IMR-90 (cell line): ENCODE measurements around the gene PALMD. TPM values are rescaled to one million over a fixed set of nuclear protein-coding genes. Genes with fewer than 3 reads are reported as not detected.

Source experiments
- ATAC-seq: fragments of 200-7000 bp; cut with Tn5 transposase; 2 replicates; pipeline ENCODE4 v1.9.1; 2020; ENCODE audit warnings: low read depth, mild to moderate bottlenecking, moderate library complexity
- BruUV-seq: library from RNA; stranded (reverse); fragments of 400-500 nt; replicated peaks from 2 replicates; lab custom pipeline; 2021; lab: Mats Ljungman, UMichigan
- CTCF ChIA-PET: fragments of 300-600 bp; formaldehyde crosslinking; extraction: SDS; loops from one replicate; lab custom pipeline; 2021; ENCODE audit warnings: antibody characterized with exemption; lab: Yijun Ruan, JAX
- POLR2A ChIA-PET: fragments of 300-600 bp; sonication (Branson Sonifier 250); formaldehyde crosslinking; loops from one replicate; lab custom pipeline; 2022; ENCODE audit warnings: antibody characterized with exemption; ENCODE audit not compliant: unreplicated experiment; lab: Charles Lee
- DNase-seq: peaks from one replicate; pipeline ENCODE4 v3.0.0; 2013
- H2AFZ ChIP-seq: replicated peaks from 2 replicates; pipeline ENCODE3; 2013; ENCODE audit warnings: low read length, mild to moderate bottlenecking; ENCODE audit not compliant: poor library complexity
- H2AK5ac ChIP-seq: 2 replicates; pipeline ENCODE4 v1.6.1; 2013; ENCODE audit warnings: low read depth, low read length, inconsistent platforms
- H2AK9ac ChIP-seq: replicated peaks from 2 replicates; pipeline ENCODE3; 2013; ENCODE audit warnings: mild to moderate bottlenecking, low read depth, low read length, moderate library complexity; ENCODE audit not compliant: poor library complexity
- H2BK120ac ChIP-seq: 2 replicates; pipeline ENCODE4 v1.6.1; 2013; ENCODE audit warnings: low read depth, low read length, inconsistent platforms
- H2BK15ac ChIP-seq: 3 replicates; pipeline ENCODE4 v1.6.1; 2013; ENCODE audit warnings: low read depth, low read length, inconsistent platforms
- H2BK20ac ChIP-seq: 2 replicates; pipeline ENCODE4 v1.6.1; 2013; ENCODE audit warnings: low read depth, mild to moderate bottlenecking, inconsistent platforms, low read length, moderate library complexity
- H2BK5ac ChIP-seq: 2 replicates; pipeline ENCODE4 v1.6.1; 2013; ENCODE audit warnings: mild to moderate bottlenecking, low read depth, low read length, inconsistent platforms; ENCODE audit not compliant: poor library complexity, severe bottlenecking
- H3K14ac ChIP-seq: replicated peaks from 2 replicates; pipeline ENCODE4 v1.6.1; 2013; ENCODE audit warnings: low read depth, low read length, inconsistent platforms
- H3K18ac ChIP-seq: 2 replicates; pipeline ENCODE4 v1.6.1; 2013; ENCODE audit warnings: low read depth, low read length, control low read depth
- H3K23ac ChIP-seq: 2 replicates; pipeline ENCODE4 v1.6.1; 2013; ENCODE audit warnings: low read depth, low read length, inconsistent platforms
- H3K27ac ChIP-seq: 2 replicates; pipeline ENCODE4 v1.5.1; 2013; ENCODE audit warnings: mild to moderate bottlenecking, control low read depth, low read length; ENCODE audit not compliant: insufficient read depth
- H3K27me3 ChIP-seq: 2 replicates; pipeline ENCODE4 v1.6.1; 2013; ENCODE audit warnings: low read length; ENCODE audit not compliant: control insufficient read depth, insufficient read depth
- H3K36me3 ChIP-seq: 2 replicates; pipeline ENCODE4 v1.6.1; 2013; ENCODE audit warnings: low read length, mixed read lengths; ENCODE audit not compliant: control insufficient read depth, insufficient read depth
- H3K4ac ChIP-seq: 2 replicates; pipeline ENCODE4 v1.6.1; 2013; ENCODE audit warnings: low read depth, low read length, inconsistent platforms
- H3K4me1 ChIP-seq: 2 replicates; pipeline ENCODE4 v1.6.1; 2013; ENCODE audit warnings: low read length, mixed read lengths; ENCODE audit not compliant: control insufficient read depth, insufficient read depth
- H3K4me2 ChIP-seq: 2 replicates; pipeline ENCODE4 v1.6.1; 2013; ENCODE audit warnings: low read depth, mild to moderate bottlenecking, control low read depth, low read length, moderate library complexity
- H3K4me3 ChIP-seq: 2 replicates; pipeline ENCODE4 v1.5.1; 2013; ENCODE audit warnings: low read depth, mild to moderate bottlenecking, control low read depth, low read length, moderate library complexity; ENCODE audit not compliant: insufficient read depth
- H3K56ac ChIP-seq: 2 replicates; pipeline ENCODE4 v1.6.1; 2013; ENCODE audit warnings: low read length, inconsistent platforms; ENCODE audit not compliant: insufficient read depth; ENCODE audit errors: extremely low read depth
- H3K79me1 ChIP-seq, 2 experiments: 2 replicates each; pipeline ENCODE4 v1.6.1; 2013; ENCODE audit warnings: low read length in 2 of 2, inconsistent platforms in 1 of 2, low read depth in 1 of 2
- H3K9ac ChIP-seq: 2 replicates; pipeline ENCODE4 v1.6.1; 2013; ENCODE audit warnings: low read depth, low read length, control low read depth
- H3K9me1 ChIP-seq: 2 replicates; pipeline ENCODE4 v1.6.1; 2013; ENCODE audit warnings: low read length, inconsistent platforms; ENCODE audit not compliant: insufficient read depth
- H3K9me3 ChIP-seq: 2 replicates; pipeline ENCODE4 v1.6.1; 2013; ENCODE audit warnings: low read length; ENCODE audit not compliant: control insufficient read depth, insufficient read depth
- H4K20me1 ChIP-seq: 2 replicates; pipeline ENCODE4 v1.6.1; 2013; ENCODE audit warnings: low read length, inconsistent platforms; ENCODE audit not compliant: insufficient read depth
- H4K5ac ChIP-seq: 2 replicates; pipeline ENCODE4 v1.6.1; 2013; ENCODE audit warnings: mild to moderate bottlenecking, low read depth, low read length, control low read depth
- H4K8ac ChIP-seq, 2 experiments: 2 replicates each; pipeline ENCODE4 v1.6.1; 2013; ENCODE audit warnings: low read depth in 2 of 2, low read length in 2 of 2, control low read depth in 1 of 2, inconsistent platforms in 1 of 2
- H4K91ac ChIP-seq: 2 replicates; pipeline ENCODE4 v1.6.1; 2013; ENCODE audit warnings: low read depth, low read length, inconsistent platforms; ENCODE audit not compliant: insufficient read depth
- CHD1 ChIP-seq: IDR thresholded peaks from 2 replicates; pipeline ENCODE4 v1.6.1; 2012; ENCODE audit warnings: low read depth, low read length, improper control_type of control experiment
- CTCF ChIP-seq: conservative IDR thresholded peaks from 2 replicates; pipeline ENCODE4 v1.5.1; 2012; ENCODE audit warnings: mild to moderate bottlenecking, low read depth, low read length, improper control_type of control experiment
- MAFK ChIP-seq: IDR thresholded peaks from 2 replicates; pipeline ENCODE4 v1.6.1; 2012; ENCODE audit warnings: low read depth, low read length, improper control_type of control experiment
- MAZ ChIP-seq: IDR thresholded peaks from 2 replicates; pipeline ENCODE4 v1.6.1; 2012; ENCODE audit warnings: low read depth, mild to moderate bottlenecking, low read length, improper control_type of control experiment, moderate library complexity, borderline replicate concordance
- MXI1 ChIP-seq: IDR thresholded peaks from 2 replicates; pipeline ENCODE4 v1.6.1; 2012; ENCODE audit warnings: low read depth, mild to moderate bottlenecking, low read length, moderate library complexity, borderline replicate concordance
- NFE2L2 ChIP-seq: fragments of 150-350 bp; IDR thresholded peaks from 2 replicates; pipeline ENCODE4 v1.6.1; 2016; ENCODE audit warnings: low read depth, mild to moderate bottlenecking, low read length
- RAD21 ChIP-seq: IDR thresholded peaks from 2 replicates; pipeline ENCODE4 v1.6.1; 2012; ENCODE audit warnings: low read length, improper control_type of control experiment
- RCOR1 ChIP-seq: IDR thresholded peaks from 2 replicates; pipeline ENCODE4 v1.6.1; 2012; ENCODE audit warnings: mild to moderate bottlenecking, low read length, improper control_type of control experiment; ENCODE audit not compliant: insufficient replicate concordance
- RFX5 ChIP-seq: IDR thresholded peaks from 2 replicates; pipeline ENCODE4 v1.8.0; 2012; ENCODE audit warnings: low read depth, mild to moderate bottlenecking, low read length, moderate library complexity
- SMC3 ChIP-seq: fragments of 150-350 bp; IDR thresholded peaks from 2 replicates; pipeline ENCODE4 v1.6.1; 2016; ENCODE audit warnings: low read depth, mild to moderate bottlenecking, antibody characterized with exemption, low read length, moderate library complexity
- WGBS, 2 experiments: methylation state at CpG; one replicate each; pipeline versions ENCODE4 v1.1.5 to v1.1.7; 2013; ENCODE audit warnings: missing lambda C conversion rate in 2 of 2; ENCODE audit not compliant: insufficient read length in 1 of 2; ENCODE audit errors: extremely low coverage in 2 of 2; 5-methylcytosine and 5-hydroxymethylcytosine counted together
- dilution Hi-C: fragments of 300-500 bp; cut with HindIII; formaldehyde crosslinking; loops from one replicate; pipeline ENCODE4 v1.14.3; 2018; ENCODE audit warnings: low sequenced_read_pairs; ENCODE audit not compliant: unreplicated experiment
- in situ Hi-C: fragments of 300-500 bp; cut with MboI; formaldehyde crosslinking; loops from 3 replicates; pipeline ENCODE4 v1.14.3; 2019; ENCODE audit warnings: low sequenced_read_pairs, inconsistent platforms, mixed read lengths
- intact Hi-C: fragments of 100-400 bp; cut with micrococcal nuclease; formaldehyde crosslinking; loops from 2 replicates; pipeline ENCODE4 v1.10.0; 2022
- polyA plus RNA-seq, 3 experiments: library from polyadenylated mRNA; depleted of rRNA; stranded (reverse); fragments of >200 nt; gene quantifications; 2 replicates each; pipeline ENCODE4 v1.2.3, GENCODE V29; 2012; ENCODE audit warnings: low replicate concordance in 1 of 3
- total RNA-seq: library from RNA; depleted of rRNA; stranded (reverse); fragments of >200 nt; gene quantifications from 2 replicates; pipeline ENCODE4 v1.2.3, GENCODE V29; 2012
- TF ChIP-seq, protein P1 (sequence below): fragments of 150-350 bp; IDR thresholded peaks from 2 replicates; pipeline ENCODE4 v1.6.1; 2017; ENCODE audit warnings: mild to moderate bottlenecking, antibody characterized with exemption, low read length, low read depth
- TF ChIP-seq, protein P2 (sequence below): fragments of 150-350 bp; IDR thresholded peaks from 2 replicates; pipeline ENCODE4 v1.6.1; 2016; ENCODE audit warnings: low read depth, mild to moderate bottlenecking, low read length, moderate library complexity, borderline replicate concordance

Gene PALMD
- total and polyA plus RNA-seq, 2 of the 4 experiments (the other 2 are of a cell fraction) = 0.51 to 0.72 TPM

GRCh38 chr1:99677416-99677815 lies 31.5 kb downstream of the PALMD start:
- no peak overlapping the region for H4K8ac ChIP-seq
- H4K5ac ChIP-seq = no peak overlapping the region
- H3K4ac ChIP-seq = no peak overlapping the region
- H2BK15ac ChIP-seq = no peak overlapping the region
- H3K36me3 ChIP-seq = no peaks in the 10 kb centered on the region
- H3K23ac ChIP-seq = no peak overlapping the region
- H3K4me2 ChIP-seq = no peak overlapping the region
- POLR2A ChIA-PET = no interaction called here
- no peak overlapping the region for H2AK9ac ChIP-seq
- no peak overlapping the region for H2AFZ ChIP-seq
- no peak overlapping the region for H4K91ac ChIP-seq
- H3K27ac ChIP-seq = no peak overlapping the region
- no CpG with 5 or more reads among the region's 2 CpGs for WGBS, 2 experiments
- H2AK5ac ChIP-seq = no peak overlapping the region
- CTCF ChIA-PET = no interaction called here
- TF ChIP-seq MAFK = no peak
- TF ChIP-seq RAD21 = no peak
- no peak for TF ChIP-seq CHD1
- no peak for TF ChIP-seq CTCF
- TF ChIP-seq, protein P1, sequence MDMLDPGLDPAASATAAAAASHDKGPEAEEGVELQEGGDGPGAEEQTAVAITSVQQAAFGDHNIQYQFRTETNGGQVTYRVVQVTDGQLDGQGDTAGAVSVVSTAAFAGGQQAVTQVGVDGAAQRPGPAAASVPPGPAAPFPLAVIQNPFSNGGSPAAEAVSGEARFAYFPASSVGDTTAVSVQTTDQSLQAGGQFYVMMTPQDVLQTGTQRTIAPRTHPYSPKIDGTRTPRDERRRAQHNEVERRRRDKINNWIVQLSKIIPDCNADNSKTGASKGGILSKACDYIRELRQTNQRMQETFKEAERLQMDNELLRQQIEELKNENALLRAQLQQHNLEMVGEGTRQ = no peak
- no peak for TF ChIP-seq SMC3
- TF ChIP-seq RCOR1 = no peak
- TF ChIP-seq NFE2L2 = no peak
- no peak for TF ChIP-seq RFX5
- no peak for TF ChIP-seq MAZ
- TF ChIP-seq, protein P2, sequence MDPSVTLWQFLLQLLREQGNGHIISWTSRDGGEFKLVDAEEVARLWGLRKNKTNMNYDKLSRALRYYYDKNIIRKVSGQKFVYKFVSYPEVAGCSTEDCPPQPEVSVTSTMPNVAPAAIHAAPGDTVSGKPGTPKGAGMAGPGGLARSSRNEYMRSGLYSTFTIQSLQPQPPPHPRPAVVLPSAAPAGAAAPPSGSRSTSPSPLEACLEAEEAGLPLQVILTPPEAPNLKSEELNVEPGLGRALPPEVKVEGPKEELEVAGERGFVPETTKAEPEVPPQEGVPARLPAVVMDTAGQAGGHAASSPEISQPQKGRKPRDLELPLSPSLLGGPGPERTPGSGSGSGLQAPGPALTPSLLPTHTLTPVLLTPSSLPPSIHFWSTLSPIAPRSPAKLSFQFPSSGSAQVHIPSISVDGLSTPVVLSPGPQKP = no peak
- TF ChIP-seq MXI1 = no peak
- no peaks in the 10 kb centered on the region for H3K9me3 ChIP-seq
- H3K27me3 ChIP-seq = no peaks in the 10 kb centered on the region
- H3K9ac ChIP-seq = no peak overlapping the region
- H3K56ac ChIP-seq = no peak overlapping the region
- 0 out of 2 replicates have a peak overlapping the region, but pooled peaks have one; percentile 21 for H3K14ac ChIP-seq
- dilution Hi-C loops = no loop called here
- in situ Hi-C loops = no loop called here
- intact Hi-C loops = no loop called here
- no peak overlapping the region for H3K18ac ChIP-seq
- H4K20me1 ChIP-seq = no peaks in the 10 kb centered on the region
- no peak overlapping the region for H3K4me3 ChIP-seq
- BruUV-seq = no TSS peak
- H2BK120ac ChIP-seq = no peak overlapping the region
- no peak for ATAC-seq
- peaks cover 13% of the 10 kb centered on the region for H3K4me1 ChIP-seq
- H2BK20ac ChIP-seq = no peak overlapping the region
- no peak overlapping the region for H2BK5ac ChIP-seq
- no peaks in the 10 kb centered on the region; the same call in 1 of the 2 replicates for H3K9me1 ChIP-seq
- no peaks in the 10 kb centered on the region for H3K79me1 ChIP-seq
- DNase-seq = no peak
